SKM-1 (cell line): ENCODE measurements around the gene SARS2.
A peak's percentile ranks its signal among the peaks of the same experiment; 100 is the strongest.
"Not testable (repeated sequence)": the region's sequence is repeated elsewhere in the genome, so short reads cannot be mapped to it uniquely, and the experiment has no call there.

ENCODE experiments used
- DNase-seq: peaks from one replicate; lab custom pipeline; 2025; ENCODE audit not compliant: unreplicated experiment; lab: John Stamatoyannopoulos, UW

The SARS2 gene

DNA sequence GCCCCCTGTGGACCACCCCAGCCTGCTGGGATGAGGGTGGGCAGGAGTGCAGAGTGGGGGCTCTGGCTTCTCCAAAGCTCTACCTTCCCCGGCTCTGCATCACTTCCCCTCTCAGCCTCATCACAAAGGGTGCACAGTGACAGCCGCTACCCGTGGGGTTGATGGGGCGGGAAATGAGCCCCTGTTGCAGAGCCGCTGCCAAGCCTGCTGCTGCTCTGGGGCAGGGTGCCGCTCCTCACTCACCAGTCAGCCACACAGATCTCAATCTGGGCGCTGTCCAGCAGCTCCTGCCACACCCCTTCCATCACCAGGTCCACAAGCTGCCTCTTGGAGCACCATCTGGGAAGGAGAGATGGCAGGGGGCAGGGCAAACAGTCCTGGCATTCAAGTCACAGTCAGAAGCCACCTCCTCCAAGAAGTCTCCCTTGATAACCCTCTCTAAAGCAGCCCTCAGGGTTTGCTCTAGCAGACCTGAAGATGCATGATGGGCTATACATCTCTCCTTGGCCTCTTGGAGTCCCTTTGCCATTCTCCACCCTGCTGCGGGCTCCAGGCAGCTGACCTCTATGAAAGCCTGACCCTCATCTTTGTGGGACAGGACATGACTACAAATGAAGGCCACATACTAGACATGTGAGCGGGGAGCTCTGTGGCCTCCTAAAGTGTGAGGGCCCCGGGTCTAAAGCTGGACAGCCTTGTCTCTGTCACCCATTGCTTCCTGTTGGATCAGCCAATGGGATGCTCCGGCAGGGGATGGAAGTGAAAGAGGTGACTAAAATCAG, 15.9 kb upstream of the SARS2 start:
- no peak for DNase-seq

DNA sequence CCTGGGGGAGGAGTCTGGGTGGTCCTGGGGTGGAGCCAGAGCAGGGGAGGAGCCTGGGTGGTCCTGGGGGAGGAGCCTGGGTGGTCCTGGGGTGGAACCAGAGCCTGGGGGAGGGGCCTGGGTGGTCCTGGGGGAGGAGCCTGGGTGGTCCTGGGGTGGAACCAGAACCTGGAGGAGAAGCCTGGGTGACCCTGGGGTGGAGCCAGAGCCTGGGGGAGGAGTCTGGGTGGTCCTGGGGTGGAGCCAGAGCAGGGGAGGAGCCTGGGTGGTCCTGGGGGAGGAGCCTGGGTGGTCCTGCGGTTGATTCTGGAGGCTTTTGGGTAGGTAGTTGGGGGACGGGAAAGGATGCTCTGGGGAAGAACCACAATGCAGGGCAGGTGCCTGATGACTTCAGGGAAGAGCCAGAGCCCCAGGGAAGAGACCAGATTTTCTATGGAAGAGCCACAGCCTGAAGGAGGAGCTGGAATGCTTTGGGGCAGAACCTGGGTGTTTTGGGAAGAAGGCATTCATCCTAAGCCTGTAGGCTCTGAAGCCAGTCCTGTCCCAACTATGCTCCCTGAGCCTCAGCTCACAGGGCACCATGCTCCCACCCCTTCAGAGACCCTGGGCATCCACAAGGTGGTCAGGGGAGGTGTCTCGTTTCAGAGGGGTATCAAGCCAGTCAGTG, 15.1 kb upstream of the SARS2 start:
- DNase-seq, result no peak

DNA sequence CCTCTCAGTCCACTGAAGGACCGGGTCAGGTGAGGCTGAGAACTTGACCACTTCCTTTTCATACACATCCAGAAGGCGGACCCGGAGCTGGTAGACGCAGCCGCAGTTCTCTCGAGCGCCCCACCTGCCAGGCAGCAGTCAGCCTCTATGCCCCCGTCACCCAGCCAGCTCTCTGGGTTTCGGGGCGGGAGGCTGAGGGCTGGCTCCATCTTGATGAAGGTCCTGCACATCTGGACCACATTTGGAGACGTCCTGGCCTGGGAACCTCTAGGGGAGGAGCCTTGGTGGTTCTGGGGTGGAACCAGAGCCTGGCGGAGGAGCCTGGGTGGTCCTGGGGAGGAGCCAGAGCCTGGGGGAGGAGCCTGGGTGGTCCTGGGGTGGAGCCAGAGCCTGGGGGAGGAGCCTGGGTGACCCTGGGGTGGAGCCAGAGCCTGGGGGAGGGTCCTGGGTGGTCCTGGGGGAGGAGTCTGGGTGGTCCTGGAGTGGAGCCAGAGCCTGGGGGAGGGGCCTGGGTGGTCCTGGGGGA, 14.5 kb upstream of the SARS2 start:
- DNase-seq, result no peak

DNA sequence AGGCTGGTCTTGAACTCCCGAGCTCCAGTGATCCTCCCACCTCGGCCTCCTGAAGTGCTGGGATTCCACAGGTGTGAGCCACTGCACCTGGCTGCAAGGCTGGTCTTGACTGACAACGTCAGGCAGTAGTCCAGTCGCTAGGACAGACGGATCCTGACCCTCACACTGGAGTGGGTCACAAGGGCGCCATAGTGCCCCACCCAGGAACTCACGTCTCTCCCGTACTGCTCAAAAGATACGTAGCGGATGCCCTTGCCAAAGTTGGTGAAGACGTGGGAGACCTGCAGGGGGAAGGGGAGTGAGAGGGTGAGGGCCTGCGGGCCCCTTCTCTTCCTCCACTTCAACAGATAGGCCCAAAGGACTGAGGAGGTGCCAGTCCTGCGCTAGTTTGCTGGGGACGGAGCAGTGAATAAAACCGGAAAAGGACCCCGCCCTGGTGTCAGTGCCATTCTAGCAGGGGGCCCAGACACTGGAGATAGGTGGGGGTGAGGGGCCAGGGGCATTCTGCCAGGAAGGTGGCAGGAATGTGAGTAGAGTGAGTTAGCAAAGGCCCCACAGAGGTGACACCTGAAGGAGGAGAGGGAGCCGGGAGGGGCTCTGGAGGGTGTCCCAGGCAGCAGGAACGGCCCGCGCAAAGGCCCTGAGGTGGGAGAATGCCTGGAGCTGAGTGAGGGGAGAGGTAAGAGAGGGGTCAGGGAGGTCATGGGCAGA, 12.1 kb upstream of the SARS2 start:
- no peak for DNase-seq

DNA sequence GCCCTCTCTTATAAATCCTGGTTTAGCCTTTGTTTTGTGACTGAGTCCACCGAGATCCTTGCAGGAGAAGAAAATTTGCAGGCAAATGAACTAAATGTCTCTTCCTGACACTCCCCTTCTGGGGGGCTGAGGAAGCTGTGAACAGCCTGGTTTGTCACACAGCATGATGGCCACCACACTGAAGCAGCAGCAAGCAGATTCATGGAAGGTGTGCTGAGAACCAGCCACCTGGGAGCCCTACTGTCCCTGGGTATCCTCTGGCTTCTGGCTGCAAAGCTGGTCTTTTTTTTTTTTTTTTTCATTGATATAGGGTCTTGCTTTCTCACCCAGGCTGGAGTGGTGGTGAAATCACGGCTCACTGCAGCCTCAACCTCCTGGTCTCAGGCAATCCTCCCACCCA, 11.4 kb upstream of the SARS2 start:
- no peak for DNase-seq

DNA sequence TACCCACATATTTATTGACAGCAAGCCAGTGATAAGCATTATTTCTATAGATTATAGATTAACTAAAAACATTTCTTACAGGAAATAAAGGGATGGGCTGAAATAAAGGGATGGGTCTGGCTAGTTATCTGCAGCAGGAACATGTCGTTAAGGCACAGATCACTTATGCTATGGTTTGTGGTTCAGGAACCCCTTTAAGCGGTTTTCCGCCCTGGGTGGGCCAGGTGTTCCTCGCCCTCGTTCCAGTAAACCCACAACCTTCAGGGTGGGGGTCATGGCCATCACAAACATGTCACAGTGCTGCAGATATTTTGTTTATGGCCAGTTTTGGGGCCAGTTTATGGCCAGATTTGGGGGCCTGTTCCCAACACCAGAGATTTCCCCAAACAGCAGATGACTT, 10.9 kb upstream of the SARS2 start:
- DNase-seq, result not testable (repeated sequence)

DNA sequence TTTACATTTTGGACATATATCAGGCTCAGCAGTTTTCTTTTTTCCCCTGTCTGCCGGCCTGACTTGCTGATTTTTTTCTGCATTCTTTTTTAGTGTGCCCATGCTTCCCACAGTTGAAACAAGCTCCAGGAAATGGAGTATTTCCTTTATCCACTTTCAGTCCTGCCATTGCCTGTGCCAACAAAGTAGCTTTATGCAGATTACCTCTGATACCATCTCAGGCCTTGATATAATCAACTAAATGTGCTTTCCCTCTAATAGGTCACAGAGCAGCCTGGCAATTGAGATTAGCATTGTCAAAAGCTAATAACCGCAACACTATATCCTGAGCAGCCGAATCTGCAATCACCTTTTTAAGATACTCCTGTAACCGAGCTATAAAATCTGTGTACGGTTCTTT, 9.4 kb upstream of the SARS2 start:
- DNase-seq, result no peak

DNA sequence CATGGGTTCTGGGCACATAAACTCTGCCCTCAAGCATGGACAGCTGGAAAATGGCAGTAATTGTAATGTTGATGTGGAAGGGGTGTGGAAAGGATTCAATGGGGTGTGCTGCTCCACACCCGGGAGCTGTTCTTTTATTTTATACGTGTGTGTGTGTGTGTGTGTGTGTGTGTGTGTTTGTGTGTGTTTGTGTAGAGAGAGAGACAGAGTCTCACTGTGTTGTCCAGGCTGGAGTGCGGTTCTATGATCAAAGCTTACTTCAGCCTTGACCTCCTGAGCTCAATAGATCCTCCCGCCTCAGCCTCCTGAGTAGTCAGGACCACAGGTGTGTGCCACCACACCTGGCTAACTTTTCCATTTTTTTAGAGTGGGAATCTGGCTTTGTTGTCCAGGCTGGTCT, 3.0 kb upstream of the SARS2 start:
- DNase-seq, result no peak

DNA sequence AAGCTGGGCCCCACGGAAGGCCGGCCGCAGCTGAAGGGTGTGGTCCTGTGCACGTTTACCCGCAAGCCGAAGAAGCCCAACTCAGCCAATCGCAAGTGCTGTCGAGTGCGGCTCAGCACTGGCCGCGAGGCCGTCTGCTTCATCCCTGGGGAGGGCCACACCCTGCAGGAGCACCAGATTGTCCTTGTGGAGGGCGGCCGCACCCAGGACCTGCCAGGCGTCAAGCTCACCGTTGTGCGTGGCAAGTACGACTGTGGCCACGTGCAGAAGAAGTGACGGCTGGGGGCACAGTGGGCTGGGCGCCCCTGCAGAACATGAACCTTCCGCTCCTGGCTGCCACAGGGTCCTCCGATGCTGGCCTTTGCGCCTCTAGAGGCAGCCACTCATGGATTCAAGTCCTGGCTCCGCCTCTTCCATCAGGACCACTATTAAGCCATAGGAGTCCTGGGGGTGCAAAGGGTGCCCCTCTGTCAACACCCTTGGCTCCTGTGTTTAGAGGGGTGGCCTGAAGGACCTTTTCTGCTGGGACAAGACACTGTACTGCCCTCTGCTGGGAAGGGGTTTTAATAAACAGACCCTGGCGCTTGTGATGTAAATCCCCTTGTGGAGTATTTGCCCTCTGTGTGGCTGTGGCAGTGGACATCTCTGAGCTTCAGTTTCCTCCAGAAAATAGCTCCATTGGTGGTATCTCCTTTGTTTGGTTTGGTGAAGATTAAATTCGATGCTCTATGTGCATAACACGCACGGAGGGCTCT, 2.0 kb upstream of the SARS2 start:
- peak; percentile 38 for DNase-seq

DNA sequence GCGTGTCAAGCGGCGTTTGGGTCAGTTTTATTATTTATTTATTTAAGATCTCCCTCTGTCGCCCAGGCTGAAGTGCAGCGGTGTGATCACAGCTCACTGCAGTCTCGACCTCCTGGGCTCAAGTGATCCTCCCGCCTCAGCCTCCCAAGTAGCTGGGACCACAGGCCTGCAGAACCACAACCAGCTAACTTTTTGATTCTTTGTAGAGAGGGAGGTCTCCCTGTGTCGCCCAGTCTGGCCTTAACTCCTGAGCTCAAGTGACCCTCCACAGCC, 894 bp upstream of the SARS2 start:
- no peak for DNase-seq

DNA sequence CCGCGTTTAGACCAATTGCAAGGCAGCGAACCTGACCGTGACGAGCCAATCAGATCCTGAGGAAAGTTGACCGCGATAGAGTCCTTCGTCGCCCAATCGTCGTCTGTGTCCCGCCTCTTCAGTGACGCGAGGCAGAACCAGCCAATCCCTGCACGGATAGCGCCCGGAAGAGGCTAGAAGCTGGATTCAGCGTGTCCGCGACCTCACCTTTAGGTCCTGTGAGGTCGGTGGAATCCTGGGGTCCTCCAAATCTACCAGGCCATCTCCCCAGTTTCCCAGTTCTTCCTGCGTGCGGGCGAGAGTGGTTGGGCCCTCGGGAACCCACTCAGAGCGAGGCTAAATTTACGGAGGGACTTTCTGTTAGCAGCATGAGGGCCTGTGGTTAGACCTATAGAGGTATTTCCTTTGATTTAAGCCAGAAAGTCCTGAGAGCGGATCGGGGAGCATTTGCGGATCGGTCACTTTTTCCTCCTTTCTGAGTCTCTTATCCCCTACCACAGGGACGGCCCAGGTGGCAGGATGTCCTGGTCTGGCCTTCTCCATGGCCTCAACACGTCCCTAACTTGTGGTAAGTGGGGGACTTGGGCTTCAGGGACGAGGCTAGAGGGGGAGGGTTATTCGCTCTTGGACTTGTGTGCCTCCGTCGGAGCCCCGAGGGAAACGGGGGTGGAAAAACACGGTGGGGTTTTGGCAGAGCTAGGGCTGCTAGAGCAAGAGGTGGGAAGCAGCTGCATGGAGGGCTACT, 385 bp upstream of the SARS2 start, which contains the start of gene MRPS12:
Gene MRPS12 (plus strand): TSS at position 169 of the 745 bp plus-strand sequence. CDS start 351 bp downstream, at position 520.
- peak; percentile 97 for DNase-seq

DNA sequence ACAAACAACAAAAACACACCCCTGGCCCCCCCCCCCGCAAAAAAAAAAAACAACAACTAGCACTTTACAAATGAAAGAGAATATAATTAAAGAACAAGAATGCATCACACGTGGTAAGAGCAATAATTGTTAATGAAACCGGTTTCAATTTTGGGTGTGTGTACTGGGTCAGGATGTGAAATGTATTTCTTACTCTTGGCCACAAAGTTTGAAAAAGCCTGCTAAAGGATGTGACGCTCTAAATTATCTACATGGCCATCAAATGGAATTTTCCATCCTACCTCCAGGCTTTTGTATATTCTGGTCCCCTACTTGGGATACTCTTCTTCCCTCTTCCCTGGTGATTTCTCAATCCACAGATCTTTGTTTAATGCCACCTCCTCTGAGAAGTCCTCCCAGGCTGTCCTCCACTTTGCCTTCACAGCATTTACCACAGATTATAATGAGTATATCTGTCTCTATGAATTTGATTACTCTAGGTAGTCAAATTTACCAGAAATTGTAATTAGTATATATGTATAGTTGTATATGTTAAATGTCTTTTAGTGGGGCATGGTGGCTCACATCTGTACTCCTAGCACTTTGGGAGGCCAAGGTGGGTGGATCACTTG, 2.1 kb downstream of the SARS2 start:
- no peak for DNase-seq

DNA sequence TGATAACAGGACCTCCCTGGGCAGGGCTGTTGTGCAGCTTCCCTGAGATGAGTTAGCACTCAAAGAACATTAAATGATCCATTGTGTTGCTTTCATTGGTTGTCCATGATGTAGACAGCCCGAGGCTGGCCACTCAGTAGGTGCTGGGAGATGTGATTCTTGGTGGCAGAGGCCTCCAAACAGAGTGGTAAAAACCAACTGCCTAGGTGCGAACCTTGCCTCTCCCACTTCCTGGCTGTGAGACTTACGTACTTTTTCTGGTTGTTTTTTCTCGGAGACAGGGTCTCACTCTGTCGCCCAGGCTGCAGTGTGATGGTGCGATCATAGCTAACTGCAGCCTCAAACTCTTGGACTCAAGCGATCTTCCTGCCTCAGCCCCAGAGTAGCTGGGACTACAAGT, 6.2 kb downstream of the SARS2 start:
- no peak for DNase-seq

DNA sequence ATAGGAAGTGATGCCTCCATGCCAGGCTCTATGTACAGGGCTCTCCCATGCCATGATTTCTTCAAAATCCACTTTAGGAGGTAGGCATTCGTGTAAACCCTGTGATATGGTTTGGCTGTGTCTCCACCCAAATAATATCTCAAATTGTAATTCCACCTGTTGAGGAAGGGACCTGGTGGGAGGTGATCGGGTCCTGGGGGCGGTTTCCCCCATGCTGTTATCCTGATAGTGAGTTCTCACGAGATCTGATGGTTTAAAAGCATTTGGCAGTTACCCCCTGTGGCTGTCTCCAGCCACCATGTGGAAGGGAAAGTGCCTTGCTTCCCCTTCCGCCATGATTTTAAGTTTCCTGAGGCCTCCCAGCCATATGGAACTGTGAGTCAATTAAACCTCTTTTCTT, 8.1 kb downstream of the SARS2 start:
- no peak for DNase-seq

DNA sequence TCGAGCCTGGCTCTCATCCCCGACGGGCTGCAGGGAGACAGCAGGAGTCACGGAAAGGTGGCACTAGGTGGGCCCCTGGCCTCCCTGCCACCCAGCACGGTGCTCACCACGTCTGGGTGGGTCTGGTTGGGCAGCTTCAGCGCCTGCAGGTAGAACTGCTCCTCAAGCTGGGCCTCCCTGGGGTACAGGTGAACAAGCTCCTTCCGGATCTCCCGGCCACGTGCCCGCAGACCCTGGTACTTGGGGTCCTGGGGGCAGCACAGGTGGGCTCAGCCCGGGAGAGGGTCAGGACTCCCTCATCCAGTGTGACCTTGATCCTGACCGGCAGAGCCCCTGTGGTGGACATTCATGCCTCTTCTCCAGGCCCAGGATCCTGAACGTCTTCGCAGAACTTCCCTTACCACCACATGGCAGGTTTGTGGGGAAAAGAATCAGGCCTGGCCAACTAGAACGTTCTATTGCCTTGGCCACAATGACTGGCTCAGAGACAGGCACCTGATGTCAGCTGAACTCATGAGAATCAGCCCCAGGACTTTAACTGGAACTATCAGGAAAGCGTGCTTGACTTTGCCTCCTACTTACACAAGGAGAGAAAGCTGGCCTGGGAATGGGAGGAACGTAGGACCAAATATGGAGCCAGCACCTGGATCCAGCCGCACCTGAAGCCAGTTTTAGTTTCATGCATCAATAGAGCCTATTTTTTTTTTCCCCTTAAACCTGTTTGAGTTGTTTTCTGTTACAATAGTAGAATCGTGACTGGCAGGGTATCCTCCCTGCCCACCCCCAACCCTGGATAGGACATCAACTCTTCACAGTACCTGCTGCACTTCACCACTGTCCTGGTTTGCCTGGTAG, 8.9 kb downstream of the SARS2 start:
- no peak for DNase-seq

DNA sequence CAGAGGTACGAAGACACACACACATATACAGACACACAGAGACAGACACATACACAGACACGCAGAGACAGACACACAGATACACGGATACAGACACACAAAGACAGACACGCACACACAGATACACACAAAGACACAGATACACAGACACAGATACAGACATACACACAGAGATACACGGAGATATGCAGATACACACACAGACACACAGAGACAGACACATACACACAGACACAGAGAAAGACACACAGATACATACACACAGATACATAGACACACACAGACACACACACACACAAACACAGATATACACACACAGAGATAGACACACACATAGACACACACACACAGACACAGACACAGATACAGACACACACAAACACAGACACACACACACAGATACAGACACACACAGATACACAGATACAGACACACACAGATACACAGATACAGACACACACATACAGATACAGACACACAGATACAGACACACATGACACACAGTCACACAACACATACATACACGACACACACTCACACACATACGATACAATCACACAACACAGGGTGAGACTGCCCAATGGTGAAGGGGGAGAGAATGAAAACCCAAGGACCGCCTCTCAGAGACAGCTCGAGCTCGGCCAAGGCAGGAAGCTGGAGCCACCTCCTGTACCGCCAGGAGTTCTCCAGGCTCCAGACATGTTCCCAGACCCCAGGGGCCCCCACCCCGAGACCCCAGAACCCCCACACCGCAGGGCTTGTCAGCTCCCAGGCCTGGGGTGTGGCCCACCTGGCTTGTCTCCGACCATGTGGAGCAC, 9.8 kb downstream of the SARS2 start:
- no peak for DNase-seq

DNA sequence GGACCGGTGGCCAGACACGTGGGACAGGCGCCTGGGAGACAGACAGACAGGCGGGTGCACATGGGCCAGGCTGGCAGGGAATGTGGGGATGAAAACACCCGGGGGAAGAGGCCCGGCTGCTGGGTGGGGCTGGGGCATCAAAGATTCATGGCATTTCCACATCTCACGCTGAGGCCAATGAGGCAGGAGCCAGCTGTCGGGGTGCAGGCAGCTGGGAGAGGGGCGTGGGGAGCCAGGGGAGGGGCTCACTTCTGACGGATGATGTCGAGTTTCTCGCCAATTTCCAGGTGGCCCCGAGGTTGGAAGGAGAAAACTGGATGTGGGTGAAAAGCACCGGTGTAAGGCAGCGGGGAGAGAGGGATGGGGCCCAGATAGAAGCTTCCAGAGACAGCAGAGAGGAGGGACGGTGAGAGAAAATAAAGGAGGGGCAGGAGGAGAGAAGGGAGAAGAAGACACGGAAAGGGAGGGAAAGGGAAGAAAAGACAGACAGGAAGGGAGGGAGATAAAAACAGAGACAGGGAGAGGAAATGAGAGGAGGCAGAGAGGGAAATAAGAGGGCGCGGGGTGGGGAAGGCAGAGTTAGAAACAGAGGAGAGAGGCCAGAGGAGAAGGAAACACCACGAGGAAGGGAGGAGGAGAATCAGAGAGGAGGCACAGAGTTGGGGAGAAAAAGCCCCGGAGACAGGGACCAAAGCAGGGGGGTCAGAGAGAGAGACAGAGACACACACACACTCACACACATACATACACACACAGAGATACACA, 10.5 kb downstream of the SARS2 start:
- no peak for DNase-seq

DNA sequence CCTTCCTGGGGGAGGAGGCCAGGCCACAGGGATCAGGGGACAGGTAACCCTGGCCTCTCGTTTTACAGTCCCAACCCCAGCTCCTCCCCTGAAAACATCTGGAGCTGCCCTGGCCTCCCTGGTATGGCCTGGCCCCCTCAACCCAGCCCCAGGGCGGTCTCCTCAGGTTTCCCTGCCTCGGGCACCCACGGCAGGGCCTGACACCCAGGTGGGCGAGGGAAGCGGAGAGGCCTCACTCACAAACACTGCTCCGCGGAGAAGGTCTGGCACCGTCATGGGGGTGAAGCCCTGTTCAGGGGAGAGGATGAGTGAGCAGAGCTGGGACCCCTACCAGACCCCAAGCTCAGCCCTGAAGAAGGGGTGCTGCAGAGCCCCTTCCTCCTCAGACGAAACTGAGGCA, 12.0 kb downstream of the SARS2 start:
- DNase-seq, result no peak
